Measurements from ENCODE around the gene H6PD.

The H6PD gene

GRCh38 chr1:9194024-9194423 lies 40.5 kb upstream of the H6PD start:
- H3K27ac ChIP-seq, result no peak overlapping the region
- TF ChIP-seq CTCF (conservative IDR thresholded peaks at IDR 0.05), result no peak

DNA sequence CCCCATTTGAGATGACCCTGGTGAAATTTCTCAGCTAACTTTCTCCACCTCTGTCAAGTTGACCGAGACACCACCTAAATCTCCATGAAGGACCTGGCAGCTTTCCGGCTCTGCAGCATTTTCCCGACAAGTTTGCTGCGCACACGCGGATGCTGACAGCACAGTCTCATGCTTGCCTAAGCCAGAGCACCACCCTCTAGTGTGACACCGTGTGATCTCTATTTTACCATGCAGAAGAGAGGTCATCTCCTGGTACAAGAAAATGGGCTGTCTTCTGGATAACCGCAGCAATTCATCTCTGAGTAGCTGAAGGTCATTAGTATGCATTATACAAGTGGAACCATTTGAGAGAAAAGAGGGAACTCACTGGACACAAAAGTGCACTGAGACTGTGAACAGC lies 38.9 kb upstream of the H6PD start:
- H3K27ac ChIP-seq, result no peak overlapping the region
- TF ChIP-seq CTCF (conservative IDR thresholded peaks at IDR 0.05), result no peak

GRCh38 chr1:9196129-9197040 lies 38.2 kb upstream of the H6PD start:
- no peak overlapping the region for H3K27ac ChIP-seq
- TF ChIP-seq CTCF (conservative IDR thresholded peaks at IDR 0.05), result peak; percentile 87

- no peak overlapping the region for H3K27ac ChIP-seq
- no peak for TF ChIP-seq CTCF (conservative IDR thresholded peaks at IDR 0.05)
Measured at GRCh38 chr1:9197186-9198099, 37.1 kb upstream of the H6PD start.

DNA sequence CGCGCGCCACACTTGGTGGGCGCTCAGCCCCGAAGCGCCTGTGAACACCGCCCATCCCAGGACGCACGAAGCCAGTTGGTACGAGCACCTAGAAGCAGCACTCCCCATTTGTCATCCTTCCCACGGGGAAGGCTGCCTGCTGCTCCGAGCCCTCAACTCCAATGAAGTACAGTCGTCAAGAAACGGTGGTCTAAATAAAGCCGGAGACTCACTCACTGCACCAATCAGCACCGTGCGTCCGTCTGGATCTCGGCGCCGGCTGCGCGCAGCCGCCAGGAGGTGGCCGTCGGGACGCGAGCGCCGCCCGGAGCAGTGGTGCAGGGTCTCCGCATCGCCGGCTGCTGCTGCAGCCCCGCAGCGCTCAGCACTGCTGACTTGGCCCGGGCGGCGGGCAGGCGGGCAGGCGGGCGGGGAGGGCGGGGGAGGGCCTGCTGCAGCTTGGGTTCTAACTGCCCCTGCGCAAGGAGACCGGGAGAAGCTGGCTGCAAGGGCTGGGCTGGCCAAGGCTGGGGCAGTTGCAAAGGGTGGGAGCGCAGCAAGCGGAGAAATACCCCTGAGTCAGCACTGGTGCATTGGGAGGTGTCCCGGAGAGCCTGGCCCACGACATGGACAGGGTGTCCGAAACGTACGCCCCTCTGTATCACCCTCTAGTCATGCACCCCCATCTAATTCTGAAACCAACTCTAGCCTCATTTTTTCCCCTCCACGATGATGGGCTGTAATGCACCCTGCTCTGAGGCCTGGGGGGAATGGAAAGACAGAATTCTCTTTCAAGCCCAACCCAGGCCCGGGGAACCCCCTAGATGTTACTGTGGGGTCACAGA lies 35.8 kb upstream of the H6PD start:
- no peak overlapping the region for H3K27ac ChIP-seq
- peak; percentile 44 for TF ChIP-seq CTCF (conservative IDR thresholded peaks at IDR 0.05)

DNA sequence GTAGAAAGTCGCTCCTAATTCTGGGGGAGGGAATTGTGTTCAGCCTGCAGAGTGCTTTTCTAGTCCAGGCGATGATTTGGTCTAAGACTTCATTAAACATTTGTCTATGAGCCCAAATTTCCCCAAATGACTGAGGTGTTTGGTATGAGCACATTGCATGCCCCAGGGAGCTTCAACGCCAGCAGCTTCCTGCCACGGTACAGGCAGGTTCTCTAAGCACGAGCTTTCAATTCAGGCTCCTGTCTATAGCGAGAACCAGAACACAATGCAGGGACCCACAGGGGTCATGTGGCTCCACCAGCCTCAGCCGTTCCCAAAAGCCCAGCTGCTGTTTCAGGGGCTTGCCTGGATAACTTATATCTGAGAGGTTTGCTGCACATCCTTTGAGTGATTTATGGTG lies 34.1 kb upstream of the H6PD start:
- H3K27ac ChIP-seq, result no peak overlapping the region
- TF ChIP-seq CTCF (conservative IDR thresholded peaks at IDR 0.05), result no peak

Data from VCaP (cell line).